Smooth muscle cell (in vitro differentiated cells): ENCODE measurements around the gene RXRA. TPM values are rescaled to one million over a fixed set of nuclear protein-coding genes. Genes with fewer than 3 reads are reported as not detected.
A peak's percentile ranks its signal among the peaks of the same experiment; 100 is the strongest.

Source experiments
- DNase-seq: peaks from one replicate; lab custom pipeline; 2025; ENCODE audit not compliant: unreplicated experiment; lab: John Stamatoyannopoulos, UW
- H2AFZ ChIP-seq: fragments of 200-600 bp; sonication (generic); 2 replicates; pipeline ENCODE4 v1.6.0; 2016; ENCODE audit warnings: antibody characterized with exemption, low read depth, mild to moderate bottlenecking
- H3F3A ChIP-seq: fragments of 200-600 bp; sonication (generic); 2 replicates; pipeline ENCODE4 v1.6.0; 2017; ENCODE audit warnings: antibody characterized with exemption, low read depth
- H3K27ac ChIP-seq: fragments of 200-600 bp; sonication (generic); 2 replicates; pipeline ENCODE4 v1.5.1; 2016; ENCODE audit warnings: low read depth, mild to moderate bottlenecking
- H3K27me3 ChIP-seq: fragments of 200-600 bp; sonication (generic); 2 replicates; pipeline ENCODE4 v1.6.1; 2016; ENCODE audit warnings: low read depth, mild to moderate bottlenecking
- H3K36me3 ChIP-seq: fragments of 200-600 bp; sonication (generic); 2 replicates; pipeline ENCODE4 v1.5.1; 2016; ENCODE audit warnings: low read depth
- H3K4me1 ChIP-seq: fragments of 200-600 bp; sonication (generic); 2 replicates; pipeline ENCODE4 v1.5.1; 2016; ENCODE audit warnings: low read depth
- H3K4me2 ChIP-seq: fragments of 200-600 bp; sonication (generic); 2 replicates; pipeline ENCODE4 v1.6.0; 2016; ENCODE audit warnings: mild to moderate bottlenecking
- H3K4me3 ChIP-seq: fragments of 200-600 bp; sonication (generic); 2 replicates; pipeline ENCODE4 v1.5.1; 2016; ENCODE audit warnings: mild to moderate bottlenecking
- H3K79me2 ChIP-seq: fragments of 200-600 bp; sonication (generic); 2 replicates; pipeline ENCODE4 v1.6.0; 2016; ENCODE audit warnings: low read depth, mild to moderate bottlenecking
- H3K9ac ChIP-seq: fragments of 200-600 bp; sonication (generic); 2 replicates; pipeline ENCODE4 v1.6.0; 2016; ENCODE audit warnings: low read depth
- H3K9me3 ChIP-seq: fragments of 200-600 bp; sonication (generic); replicated peaks from 2 replicates; pipeline ENCODE4 v1.5.1; 2016; ENCODE audit warnings: low read depth
- H4K20me1 ChIP-seq: fragments of 200-600 bp; sonication (generic); 2 replicates; pipeline ENCODE4 v1.6.0; 2016; ENCODE audit warnings: low read depth
- WGBS: methylation state at CpG from one replicate; pipeline ENCODE4 v1.1.7; 2016; ENCODE audit warnings: low lambda C conversion rate; 5-methylcytosine and 5-hydroxymethylcytosine counted together
- polyA plus RNA-seq: library from polyadenylated mRNA; unstranded; fragments of >200 nt; fragmentation: Nextera tagmentation; extraction: Ambion mirVana; gene quantifications from 2 replicates; pipeline ENCODE4 v1.2.1, GENCODE V29; 2016
- total RNA-seq: library from RNA; depleted of rRNA; stranded (reverse); fragments of >200 nt; gene quantifications from 2 replicates; pipeline ENCODE4 v1.2.3, GENCODE V29; 2014
- TF ChIP-seq, protein P1 (sequence below): fragments of 200-600 bp; sonication (generic); IDR thresholded peaks from 2 replicates; pipeline ENCODE4 v1.5.1; 2017; ENCODE audit warnings: borderline replicate concordance, mild to moderate bottlenecking, antibody characterized with exemption; ENCODE audit not compliant: insufficient read depth, poor library complexity, severe bottlenecking

RXRA gene
- total and polyA plus RNA-seq, 2 experiments from 2014 or later, result 8.9 to 23.1 TPM

DNA sequence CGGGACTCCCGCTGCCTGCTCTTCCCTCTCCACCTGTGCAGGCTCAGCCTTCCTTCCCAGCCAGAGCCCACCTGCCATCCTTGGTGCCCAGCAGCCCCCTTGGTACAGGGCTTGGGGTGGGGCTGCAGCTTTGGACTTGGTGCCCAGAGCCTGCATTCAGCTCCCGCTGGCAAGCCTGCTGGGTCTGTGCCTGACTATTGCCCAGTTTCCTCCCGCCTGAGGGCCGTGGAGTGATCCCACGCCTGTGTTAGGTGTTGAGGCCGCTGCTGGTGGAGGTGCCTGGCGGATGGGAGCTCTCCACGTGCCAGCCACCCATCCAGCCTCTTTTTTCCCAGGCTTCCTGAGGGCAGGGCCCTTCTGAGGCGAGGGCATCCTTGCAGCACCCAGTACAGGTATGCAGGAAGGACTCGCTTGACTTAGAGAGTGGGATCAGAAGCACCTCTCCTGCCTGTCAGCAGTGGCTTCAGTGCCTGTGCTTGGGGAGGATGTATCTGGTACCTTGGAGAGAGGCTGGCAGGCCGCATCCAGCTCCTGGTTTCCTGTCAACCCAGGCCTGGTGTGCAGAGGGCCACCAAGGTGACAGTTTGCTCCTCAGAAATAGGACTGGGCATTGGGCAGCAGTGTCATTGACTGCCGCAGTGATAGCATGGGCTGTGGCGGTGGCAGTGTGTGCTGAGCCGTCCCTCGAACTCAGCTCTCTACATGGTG is 7.8 kb downstream of the RXRA start:
- Histone ChIP-seq H3K9ac (no peak overlapping the region), H3K27ac (no peak overlapping the region)

GRCh38 chr9:134335061-134335460 is 8.8 kb downstream of the RXRA start:
- TF ChIP-seq, protein P1, sequence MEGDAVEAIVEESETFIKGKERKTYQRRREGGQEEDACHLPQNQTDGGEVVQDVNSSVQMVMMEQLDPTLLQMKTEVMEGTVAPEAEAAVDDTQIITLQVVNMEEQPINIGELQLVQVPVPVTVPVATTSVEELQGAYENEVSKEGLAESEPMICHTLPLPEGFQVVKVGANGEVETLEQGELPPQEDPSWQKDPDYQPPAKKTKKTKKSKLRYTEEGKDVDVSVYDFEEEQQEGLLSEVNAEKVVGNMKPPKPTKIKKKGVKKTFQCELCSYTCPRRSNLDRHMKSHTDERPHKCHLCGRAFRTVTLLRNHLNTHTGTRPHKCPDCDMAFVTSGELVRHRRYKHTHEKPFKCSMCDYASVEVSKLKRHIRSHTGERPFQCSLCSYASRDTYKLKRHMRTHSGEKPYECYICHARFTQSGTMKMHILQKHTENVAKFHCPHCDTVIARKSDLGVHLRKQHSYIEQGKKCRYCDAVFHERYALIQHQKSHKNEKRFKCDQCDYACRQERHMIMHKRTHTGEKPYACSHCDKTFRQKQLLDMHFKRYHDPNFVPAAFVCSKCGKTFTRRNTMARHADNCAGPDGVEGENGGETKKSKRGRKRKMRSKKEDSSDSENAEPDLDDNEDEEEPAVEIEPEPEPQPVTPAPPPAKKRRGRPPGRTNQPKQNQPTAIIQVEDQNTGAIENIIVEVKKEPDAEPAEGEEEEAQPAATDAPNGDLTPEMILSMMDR, result no peak
- Histone ChIP-seq H3K36me3 (no peaks in the 10 kb centered on the region), H2AFZ (no peak overlapping the region), H4K20me1 (peaks cover 100% of the 10 kb centered on the region), H3K4me3 (no peak overlapping the region), H3K27me3 (no peaks in the 10 kb centered on the region), H3F3A (no peaks in the 10 kb centered on the region), H3K4me1 (peaks cover 14% of the 10 kb centered on the region), H3K27ac (no peak overlapping the region), H3K79me2 (peaks cover 98% of the 10 kb centered on the region), H3K9ac (no peak overlapping the region), H3K4me2 (no peak overlapping the region), H3K9me3 (no peaks in the 10 kb centered on the region)
- DNase-seq, result no peak
- 66% methylated on average over 2 of the region's 2 CpGs for WGBS

More for the DNA sequence above, 7.8 kb downstream of the RXRA start:
- no peaks in the 10 kb centered on the region for H3F3A ChIP-seq
- H4K20me1 ChIP-seq, result peaks cover 100% of the 10 kb centered on the region
- no peaks in the 10 kb centered on the region for H3K27me3 ChIP-seq
- TF ChIP-seq, protein P1, result no peak
- H3K4me3 ChIP-seq, result no peak overlapping the region
- H3K36me3 ChIP-seq, result no peaks in the 10 kb centered on the region
- no peak overlapping the region for H2AFZ ChIP-seq
- H3K4me1 ChIP-seq, result peaks cover 25% of the 10 kb centered on the region
- H3K79me2 ChIP-seq, result peaks cover 98% of the 10 kb centered on the region
- 87% methylated on average over 16 of the region's 16 CpGs for WGBS
- no peak for DNase-seq
- no peaks in the 10 kb centered on the region for H3K9me3 ChIP-seq
- H3K4me2 ChIP-seq, result peak overlapping the region; percentile 52

GRCh38 chr9:134335486-134336220 is 9.4 kb downstream of the RXRA start:
- Histone ChIP-seq H3K4me2 (no peak overlapping the region), H3K9ac (no peak overlapping the region), H3K4me1 (peaks cover 9% of the 10 kb centered on the region), H3K79me2 (peaks cover 98% of the 10 kb centered on the region), H4K20me1 (peaks cover 100% of the 10 kb centered on the region), H3K27me3 (no peaks in the 10 kb centered on the region), H3K27ac (no peak overlapping the region), H2AFZ (no peak overlapping the region), H3F3A (no peaks in the 10 kb centered on the region), H3K4me3 (no peak overlapping the region), H3K9me3 (no peaks in the 10 kb centered on the region), H3K36me3 (no peaks in the 10 kb centered on the region)
- TF ChIP-seq, protein P1, result no peak
- WGBS, result 89% methylated on average over 20 of the region's 20 CpGs
- DNase-seq, result no peak
